IMR-90 (cell line): ENCODE results near the gene PRDX4. TPM values are rescaled to one million over a fixed set of nuclear protein-coding genes. Genes with fewer than 3 reads are reported as not detected.
A peak's percentile ranks its signal among the peaks of the same experiment; 100 is the strongest.

ENCODE experiments used
- ATAC-seq: fragments of 200-7000 bp; cut with Tn5 transposase; 2 replicates; pipeline ENCODE4 v1.9.1; 2020; ENCODE audit warnings: low read depth, mild to moderate bottlenecking, moderate library complexity
- BruUV-seq: library from RNA; stranded (reverse); fragments of 400-500 nt; replicated peaks from 2 replicates; lab custom pipeline; 2021; lab: Mats Ljungman, UMichigan
- CTCF ChIA-PET: fragments of 300-600 bp; formaldehyde crosslinking; extraction: SDS; loops from one replicate; lab custom pipeline; 2021; ENCODE audit warnings: antibody characterized with exemption; lab: Yijun Ruan, JAX
- POLR2A ChIA-PET: fragments of 300-600 bp; sonication (Branson Sonifier 250); formaldehyde crosslinking; loops from one replicate; lab custom pipeline; 2022; ENCODE audit warnings: antibody characterized with exemption; ENCODE audit not compliant: unreplicated experiment; lab: Charles Lee
- DNase-seq: peaks from one replicate; pipeline ENCODE4 v3.0.0; 2013
- H2AFZ ChIP-seq: replicated peaks from 2 replicates; pipeline ENCODE3; 2013; ENCODE audit warnings: low read length, mild to moderate bottlenecking; ENCODE audit not compliant: poor library complexity
- H2AK5ac ChIP-seq: 2 replicates; pipeline ENCODE4 v1.6.1; 2013; ENCODE audit warnings: low read depth, low read length, inconsistent platforms
- H2AK9ac ChIP-seq: replicated peaks from 2 replicates; pipeline ENCODE3; 2013; ENCODE audit warnings: mild to moderate bottlenecking, low read depth, low read length, moderate library complexity; ENCODE audit not compliant: poor library complexity
- H2BK120ac ChIP-seq: 2 replicates; pipeline ENCODE4 v1.6.1; 2013; ENCODE audit warnings: low read depth, low read length, inconsistent platforms
- H2BK15ac ChIP-seq: 3 replicates; pipeline ENCODE4 v1.6.1; 2013; ENCODE audit warnings: low read depth, low read length, inconsistent platforms
- H2BK20ac ChIP-seq: 2 replicates; pipeline ENCODE4 v1.6.1; 2013; ENCODE audit warnings: low read depth, mild to moderate bottlenecking, inconsistent platforms, low read length, moderate library complexity
- H2BK5ac ChIP-seq: 2 replicates; pipeline ENCODE4 v1.6.1; 2013; ENCODE audit warnings: mild to moderate bottlenecking, low read depth, low read length, inconsistent platforms; ENCODE audit not compliant: poor library complexity, severe bottlenecking
- H3K14ac ChIP-seq: replicated peaks from 2 replicates; pipeline ENCODE4 v1.6.1; 2013; ENCODE audit warnings: low read depth, low read length, inconsistent platforms
- H3K18ac ChIP-seq: 2 replicates; pipeline ENCODE4 v1.6.1; 2013; ENCODE audit warnings: low read depth, low read length, control low read depth
- H3K23ac ChIP-seq: 2 replicates; pipeline ENCODE4 v1.6.1; 2013; ENCODE audit warnings: low read depth, low read length, inconsistent platforms
- H3K27ac ChIP-seq: 2 replicates; pipeline ENCODE4 v1.5.1; 2013; ENCODE audit warnings: mild to moderate bottlenecking, control low read depth, low read length; ENCODE audit not compliant: insufficient read depth
- H3K27me3 ChIP-seq: 2 replicates; pipeline ENCODE4 v1.6.1; 2013; ENCODE audit warnings: low read length; ENCODE audit not compliant: control insufficient read depth, insufficient read depth
- H3K36me3 ChIP-seq: 2 replicates; pipeline ENCODE4 v1.6.1; 2013; ENCODE audit warnings: low read length, mixed read lengths; ENCODE audit not compliant: control insufficient read depth, insufficient read depth
- H3K4ac ChIP-seq: 2 replicates; pipeline ENCODE4 v1.6.1; 2013; ENCODE audit warnings: low read depth, low read length, inconsistent platforms
- H3K4me1 ChIP-seq: 2 replicates; pipeline ENCODE4 v1.6.1; 2013; ENCODE audit warnings: low read length, mixed read lengths; ENCODE audit not compliant: control insufficient read depth, insufficient read depth
- H3K4me2 ChIP-seq: 2 replicates; pipeline ENCODE4 v1.6.1; 2013; ENCODE audit warnings: low read depth, mild to moderate bottlenecking, control low read depth, low read length, moderate library complexity
- H3K4me3 ChIP-seq: 2 replicates; pipeline ENCODE4 v1.5.1; 2013; ENCODE audit warnings: low read depth, mild to moderate bottlenecking, control low read depth, low read length, moderate library complexity; ENCODE audit not compliant: insufficient read depth
- H3K56ac ChIP-seq: 2 replicates; pipeline ENCODE4 v1.6.1; 2013; ENCODE audit warnings: low read length, inconsistent platforms; ENCODE audit not compliant: insufficient read depth; ENCODE audit errors: extremely low read depth
- H3K79me1 ChIP-seq, 2 experiments: 2 replicates each; pipeline ENCODE4 v1.6.1; 2013; ENCODE audit warnings: low read length in 2 of 2, inconsistent platforms in 1 of 2, low read depth in 1 of 2
- H3K9ac ChIP-seq: 2 replicates; pipeline ENCODE4 v1.6.1; 2013; ENCODE audit warnings: low read depth, low read length, control low read depth
- H3K9me1 ChIP-seq: 2 replicates; pipeline ENCODE4 v1.6.1; 2013; ENCODE audit warnings: low read length, inconsistent platforms; ENCODE audit not compliant: insufficient read depth
- H3K9me3 ChIP-seq: 2 replicates; pipeline ENCODE4 v1.6.1; 2013; ENCODE audit warnings: low read length; ENCODE audit not compliant: control insufficient read depth, insufficient read depth
- H4K20me1 ChIP-seq: 2 replicates; pipeline ENCODE4 v1.6.1; 2013; ENCODE audit warnings: low read length, inconsistent platforms; ENCODE audit not compliant: insufficient read depth
- H4K5ac ChIP-seq: 2 replicates; pipeline ENCODE4 v1.6.1; 2013; ENCODE audit warnings: mild to moderate bottlenecking, low read depth, low read length, control low read depth
- H4K8ac ChIP-seq, 2 experiments: 2 replicates each; pipeline ENCODE4 v1.6.1; 2013; ENCODE audit warnings: low read depth in 2 of 2, low read length in 2 of 2, control low read depth in 1 of 2, inconsistent platforms in 1 of 2
- H4K91ac ChIP-seq: 2 replicates; pipeline ENCODE4 v1.6.1; 2013; ENCODE audit warnings: low read depth, low read length, inconsistent platforms; ENCODE audit not compliant: insufficient read depth
- BHLHE40 ChIP-seq: fragments of 150-350 bp; IDR thresholded peaks from 2 replicates; pipeline ENCODE4 v1.6.1; 2016; ENCODE audit warnings: mild to moderate bottlenecking, low read depth, low read length
- CEBPB ChIP-seq: IDR thresholded peaks from 2 replicates; pipeline ENCODE4 v1.6.1; 2012; ENCODE audit warnings: low read depth, low read length, improper control_type of control experiment
- CHD1 ChIP-seq: IDR thresholded peaks from 2 replicates; pipeline ENCODE4 v1.6.1; 2012; ENCODE audit warnings: low read depth, low read length, improper control_type of control experiment
- ELK1 ChIP-seq: fragments of 150-350 bp; IDR thresholded peaks from 2 replicates; pipeline ENCODE4 v1.6.1; 2016; ENCODE audit warnings: low read depth, mild to moderate bottlenecking, low read length, moderate library complexity, borderline replicate concordance
- FOS ChIP-seq: fragments of 150-350 bp; IDR thresholded peaks from 2 replicates; pipeline ENCODE4 v1.6.1; 2016; ENCODE audit warnings: low read depth, low read length
- MAFK ChIP-seq: IDR thresholded peaks from 2 replicates; pipeline ENCODE4 v1.6.1; 2012; ENCODE audit warnings: low read depth, low read length, improper control_type of control experiment
- MAZ ChIP-seq: IDR thresholded peaks from 2 replicates; pipeline ENCODE4 v1.6.1; 2012; ENCODE audit warnings: low read depth, mild to moderate bottlenecking, low read length, improper control_type of control experiment, moderate library complexity, borderline replicate concordance
- MXI1 ChIP-seq: IDR thresholded peaks from 2 replicates; pipeline ENCODE4 v1.6.1; 2012; ENCODE audit warnings: low read depth, mild to moderate bottlenecking, low read length, moderate library complexity, borderline replicate concordance
- NFE2L2 ChIP-seq: fragments of 150-350 bp; IDR thresholded peaks from 2 replicates; pipeline ENCODE4 v1.6.1; 2016; ENCODE audit warnings: low read depth, mild to moderate bottlenecking, low read length
- POLR2A ChIP-seq: IDR thresholded peaks from 2 replicates; pipeline ENCODE4 v1.6.1; 2012; ENCODE audit warnings: mild to moderate bottlenecking, low read depth, low read length
- RAD21 ChIP-seq: IDR thresholded peaks from 2 replicates; pipeline ENCODE4 v1.6.1; 2012; ENCODE audit warnings: low read length, improper control_type of control experiment
- RCOR1 ChIP-seq: IDR thresholded peaks from 2 replicates; pipeline ENCODE4 v1.6.1; 2012; ENCODE audit warnings: mild to moderate bottlenecking, low read length, improper control_type of control experiment; ENCODE audit not compliant: insufficient replicate concordance
- RFX5 ChIP-seq: IDR thresholded peaks from 2 replicates; pipeline ENCODE4 v1.8.0; 2012; ENCODE audit warnings: low read depth, mild to moderate bottlenecking, low read length, moderate library complexity
- SMC3 ChIP-seq: fragments of 150-350 bp; IDR thresholded peaks from 2 replicates; pipeline ENCODE4 v1.6.1; 2016; ENCODE audit warnings: low read depth, mild to moderate bottlenecking, antibody characterized with exemption, low read length, moderate library complexity
- USF2 ChIP-seq: fragments of 150-350 bp; IDR thresholded peaks from 2 replicates; pipeline ENCODE4 v1.6.1; 2017; ENCODE audit warnings: mild to moderate bottlenecking, antibody characterized with exemption, low read length, low read depth
- WGBS, 2 experiments: methylation state at CpG; one replicate each; pipeline versions ENCODE4 v1.1.5 to v1.1.7; 2013; ENCODE audit warnings: missing lambda C conversion rate in 2 of 2; ENCODE audit not compliant: insufficient read length in 1 of 2; ENCODE audit errors: extremely low coverage in 2 of 2; 5-methylcytosine and 5-hydroxymethylcytosine counted together
- dilution Hi-C: fragments of 300-500 bp; cut with HindIII; formaldehyde crosslinking; loops from one replicate; pipeline ENCODE4 v1.14.3; 2018; ENCODE audit warnings: low sequenced_read_pairs; ENCODE audit not compliant: unreplicated experiment
- in situ Hi-C: fragments of 300-500 bp; cut with MboI; formaldehyde crosslinking; loops from 3 replicates; pipeline ENCODE4 v1.14.3; 2019; ENCODE audit warnings: low sequenced_read_pairs, inconsistent platforms, mixed read lengths
- intact Hi-C: fragments of 100-400 bp; cut with micrococcal nuclease; formaldehyde crosslinking; loops from 2 replicates; pipeline ENCODE4 v1.10.0; 2022
- polyA plus RNA-seq, 3 experiments: library from polyadenylated mRNA; depleted of rRNA; stranded (reverse); fragments of >200 nt; gene quantifications; 2 replicates each; pipeline ENCODE4 v1.2.3, GENCODE V29; 2012; ENCODE audit warnings: low replicate concordance in 1 of 3
- total RNA-seq: library from RNA; depleted of rRNA; stranded (reverse); fragments of >200 nt; gene quantifications from 2 replicates; pipeline ENCODE4 v1.2.3, GENCODE V29; 2012
- TF ChIP-seq, protein P1 (sequence below): conservative IDR thresholded peaks from 2 replicates; pipeline ENCODE4 v1.5.1; 2012; ENCODE audit warnings: mild to moderate bottlenecking, low read depth, low read length, improper control_type of control experiment

PRDX4 gene
- total and polyA plus RNA-seq, 2 of the 4 experiments (the other 2 are of a cell fraction) = 194 to 226 TPM

GRCh38 chrX:23694606-23695005 is 27.3 kb downstream of the PRDX4 start:
- intact Hi-C loops (loop anchor here (1.0 to 10.0 kb wide), 3 partner anchors 208 to 550 kb away; partner anchors contain the start of gene EIF2S3), in situ Hi-C loops (loop anchor here (5.0 to 25.0 kb wide), 2 partner anchors 208 to 468 kb away; no protein-coding TSS in a partner anchor), dilution Hi-C loops (no loop called here)
- Histone ChIP-seq H4K91ac (no peak overlapping the region), H3K4ac (no peak overlapping the region), H3K4me3 (no peak overlapping the region), H4K20me1 (no peaks in the 10 kb centered on the region), H3K9me1 (no peaks in the 10 kb centered on the region), H3K27ac (no peak overlapping the region), H2BK20ac (no peak overlapping the region), H3K4me1 (no peaks in the 10 kb centered on the region), H3K14ac (no peak overlapping the region), H4K8ac (no peak overlapping the region), H3K9ac (no peak overlapping the region), H3K18ac (no peak overlapping the region), H3K4me2 (no peak overlapping the region), H2BK120ac (no peak overlapping the region), H3K9me3 (no peaks in the 10 kb centered on the region), H2AFZ (no peak overlapping the region), H3K79me1 (no peaks in the 10 kb centered on the region), H3K56ac (no peak overlapping the region), H2BK15ac (no peak overlapping the region), H4K5ac (no peak overlapping the region), H2AK5ac (no peak overlapping the region), H3K23ac (no peak overlapping the region), H3K36me3 (no peaks in the 10 kb centered on the region), H2AK9ac (no peak overlapping the region), H3K27me3 (no peaks in the 10 kb centered on the region), H2BK5ac (no peak overlapping the region)
- ATAC-seq (peak; percentile 96), DNase-seq (peak; percentile 57)
- ChIA-PET CTCF (interaction anchor here (0.8 kb wide), 1 partner anchor 207 kb away, joined by 8 read pairs; no protein-coding TSS in a partner anchor), POLR2A (no interaction called here)
- no TSS peak for BruUV-seq
- TF ChIP-seq MAFK (no peak), ELK1 (no peak), CEBPB (no peak), CHD1 (no peak), BHLHE40 (no peak), MAZ (no peak), NFE2L2 (no peak), USF2 (no peak), RFX5 (no peak), RAD21 (peak; percentile 66), MXI1 (no peak), FOS (no peak), RCOR1 (no peak), SMC3 (peak; percentile 36; the same call in 1 of the 2 replicates), POLR2A (no peak)
- TF ChIP-seq, protein P1, sequence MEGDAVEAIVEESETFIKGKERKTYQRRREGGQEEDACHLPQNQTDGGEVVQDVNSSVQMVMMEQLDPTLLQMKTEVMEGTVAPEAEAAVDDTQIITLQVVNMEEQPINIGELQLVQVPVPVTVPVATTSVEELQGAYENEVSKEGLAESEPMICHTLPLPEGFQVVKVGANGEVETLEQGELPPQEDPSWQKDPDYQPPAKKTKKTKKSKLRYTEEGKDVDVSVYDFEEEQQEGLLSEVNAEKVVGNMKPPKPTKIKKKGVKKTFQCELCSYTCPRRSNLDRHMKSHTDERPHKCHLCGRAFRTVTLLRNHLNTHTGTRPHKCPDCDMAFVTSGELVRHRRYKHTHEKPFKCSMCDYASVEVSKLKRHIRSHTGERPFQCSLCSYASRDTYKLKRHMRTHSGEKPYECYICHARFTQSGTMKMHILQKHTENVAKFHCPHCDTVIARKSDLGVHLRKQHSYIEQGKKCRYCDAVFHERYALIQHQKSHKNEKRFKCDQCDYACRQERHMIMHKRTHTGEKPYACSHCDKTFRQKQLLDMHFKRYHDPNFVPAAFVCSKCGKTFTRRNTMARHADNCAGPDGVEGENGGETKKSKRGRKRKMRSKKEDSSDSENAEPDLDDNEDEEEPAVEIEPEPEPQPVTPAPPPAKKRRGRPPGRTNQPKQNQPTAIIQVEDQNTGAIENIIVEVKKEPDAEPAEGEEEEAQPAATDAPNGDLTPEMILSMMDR = peak; percentile 61
- WGBS, 2 experiments = no CpG with 5 or more reads among the region's 8 CpGs
